AG20443 (cell line): ENCODE measurements around the gene FARSA.
"Not testable (repeated sequence)": the region's sequence is repeated elsewhere in the genome, so short reads cannot be mapped to it uniquely, and the experiment has no call there.

Source experiments
- DNase-seq: peaks from one replicate; pipeline ENCODE4 v3.0.0; 2012; ENCODE audit warnings: low spot score, mixed read lengths

The FARSA gene

GRCh38 chr19:12953799-12954611, 20.5 kb upstream of the FARSA start:
- DNase-seq: no peak

DNA sequence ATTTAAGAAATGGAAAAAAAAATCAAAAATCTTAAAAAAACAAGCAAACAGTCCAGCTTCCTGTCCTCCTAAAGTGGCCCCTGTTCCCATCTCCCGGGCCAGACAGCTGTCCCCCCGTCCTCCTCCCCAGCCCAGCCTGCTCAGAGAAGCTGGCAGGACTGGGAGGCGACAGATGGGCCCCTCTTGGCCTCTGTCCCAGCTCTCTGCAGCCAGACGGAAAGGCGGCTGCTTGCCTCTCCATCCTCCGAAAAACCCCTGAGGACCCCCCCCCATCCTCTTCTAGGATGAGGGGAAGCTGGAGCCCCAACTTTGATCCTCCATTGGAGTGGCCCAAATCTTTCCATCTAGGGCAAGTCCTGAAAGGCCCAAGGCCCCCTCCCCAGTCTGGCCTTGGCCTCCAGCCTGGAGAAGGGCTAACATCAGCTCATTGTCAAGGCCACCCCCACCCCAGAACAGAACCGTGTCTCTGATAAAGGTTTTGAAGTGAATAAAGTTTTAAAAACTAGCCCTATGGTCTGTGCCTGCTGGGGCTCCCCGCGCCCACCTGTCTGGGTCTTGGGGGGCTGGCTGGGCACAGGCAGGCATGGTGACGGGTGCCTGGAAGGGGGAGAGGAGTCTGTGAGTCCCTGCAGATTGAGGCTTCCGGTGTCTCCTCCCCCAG, 19.8 kb upstream of the FARSA start:
- peak; percentile 42 for DNase-seq

DNA sequence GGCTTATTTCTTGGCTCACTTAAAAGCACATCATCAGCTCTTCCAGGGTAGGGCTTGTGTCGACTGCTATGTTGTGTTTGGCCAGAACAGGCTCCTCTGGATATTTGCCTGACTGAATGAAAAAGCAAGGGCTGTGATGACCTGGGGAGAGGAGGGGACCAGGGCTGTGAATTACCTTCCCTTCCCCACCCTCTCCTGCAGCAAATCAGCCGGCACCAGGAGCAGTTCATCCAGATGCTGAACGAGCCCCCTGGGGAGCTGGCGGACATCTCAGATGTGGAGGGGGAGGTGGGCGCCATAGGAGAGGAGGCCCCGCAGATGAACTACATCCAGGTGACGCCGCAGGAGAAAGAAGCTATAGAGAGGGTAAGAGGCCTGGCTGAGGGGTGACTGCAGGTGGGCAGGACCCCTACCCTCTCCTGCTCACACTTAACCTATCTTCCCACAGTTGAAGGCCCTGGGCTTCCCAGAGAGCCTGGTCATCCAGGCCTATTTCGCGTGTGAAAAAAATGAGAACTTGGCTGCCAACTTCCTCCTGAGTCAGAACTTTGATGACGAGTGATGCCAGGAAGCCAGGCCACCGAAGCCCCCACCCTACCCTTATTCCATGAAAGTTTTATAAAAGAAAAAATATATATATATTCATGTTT, 19.1 kb upstream of the FARSA start:
- peak; percentile 83 for DNase-seq

DNA sequence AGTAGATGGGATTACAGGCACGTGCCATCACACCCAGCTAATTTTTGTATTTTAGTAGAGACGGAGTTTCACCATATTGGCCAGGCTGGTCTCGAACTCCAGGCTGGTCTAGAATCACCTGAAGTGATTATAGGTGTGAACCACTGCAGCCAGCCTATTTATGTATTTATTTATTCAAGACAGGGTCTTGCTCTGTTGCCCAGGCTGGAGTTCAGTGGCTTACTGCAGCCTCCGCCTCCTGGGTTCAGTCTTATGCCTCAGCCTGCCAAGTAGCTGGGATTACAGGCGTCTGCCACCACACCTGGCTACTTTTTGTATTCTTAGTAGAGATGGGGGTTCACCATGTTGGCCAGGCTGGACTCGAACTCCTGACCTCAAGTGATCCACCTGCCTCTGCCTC, 18.5 kb upstream of the FARSA start:
- not testable (repeated sequence) for DNase-seq

- no peak for DNase-seq
Observed at GRCh38 chr19:12949363-12950283, 16.1 kb upstream of the FARSA start.

DNA sequence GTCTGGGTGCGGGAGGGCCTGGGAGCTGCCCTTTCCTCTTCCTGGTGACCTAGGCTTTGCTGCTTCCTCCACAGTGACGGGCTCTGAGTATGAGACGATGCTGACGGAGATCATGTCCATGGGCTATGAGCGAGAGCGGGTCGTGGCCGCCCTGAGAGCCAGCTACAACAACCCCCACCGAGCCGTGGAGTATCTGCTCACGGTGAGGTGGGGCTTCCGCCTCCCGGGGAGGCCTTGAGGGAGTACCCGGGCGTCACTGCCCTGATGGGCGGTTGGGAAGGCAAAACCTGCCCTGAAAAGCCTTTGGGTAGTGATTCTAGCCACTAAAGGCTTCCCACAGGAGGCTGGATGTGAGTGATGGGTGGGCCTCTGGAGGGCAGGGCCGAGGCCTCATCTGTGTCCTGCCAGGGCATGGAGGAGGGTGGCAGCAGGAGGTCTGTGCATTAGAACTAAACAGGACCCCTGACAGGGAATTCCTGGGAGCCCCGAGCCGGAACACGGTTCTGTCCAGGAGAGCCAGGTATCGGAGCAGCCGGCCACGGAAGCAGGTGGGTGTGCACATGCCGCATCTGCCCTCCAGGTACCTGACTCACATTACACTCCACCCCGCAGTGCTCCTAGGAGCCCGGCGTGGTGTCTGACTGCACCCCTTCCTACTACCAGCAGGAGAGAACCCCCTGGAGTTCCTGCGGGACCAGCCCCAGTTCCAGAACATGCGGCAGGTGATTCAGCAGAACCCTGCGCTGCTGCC, 15.3 kb upstream of the FARSA start:
- DNase-seq: no peak

DNA sequence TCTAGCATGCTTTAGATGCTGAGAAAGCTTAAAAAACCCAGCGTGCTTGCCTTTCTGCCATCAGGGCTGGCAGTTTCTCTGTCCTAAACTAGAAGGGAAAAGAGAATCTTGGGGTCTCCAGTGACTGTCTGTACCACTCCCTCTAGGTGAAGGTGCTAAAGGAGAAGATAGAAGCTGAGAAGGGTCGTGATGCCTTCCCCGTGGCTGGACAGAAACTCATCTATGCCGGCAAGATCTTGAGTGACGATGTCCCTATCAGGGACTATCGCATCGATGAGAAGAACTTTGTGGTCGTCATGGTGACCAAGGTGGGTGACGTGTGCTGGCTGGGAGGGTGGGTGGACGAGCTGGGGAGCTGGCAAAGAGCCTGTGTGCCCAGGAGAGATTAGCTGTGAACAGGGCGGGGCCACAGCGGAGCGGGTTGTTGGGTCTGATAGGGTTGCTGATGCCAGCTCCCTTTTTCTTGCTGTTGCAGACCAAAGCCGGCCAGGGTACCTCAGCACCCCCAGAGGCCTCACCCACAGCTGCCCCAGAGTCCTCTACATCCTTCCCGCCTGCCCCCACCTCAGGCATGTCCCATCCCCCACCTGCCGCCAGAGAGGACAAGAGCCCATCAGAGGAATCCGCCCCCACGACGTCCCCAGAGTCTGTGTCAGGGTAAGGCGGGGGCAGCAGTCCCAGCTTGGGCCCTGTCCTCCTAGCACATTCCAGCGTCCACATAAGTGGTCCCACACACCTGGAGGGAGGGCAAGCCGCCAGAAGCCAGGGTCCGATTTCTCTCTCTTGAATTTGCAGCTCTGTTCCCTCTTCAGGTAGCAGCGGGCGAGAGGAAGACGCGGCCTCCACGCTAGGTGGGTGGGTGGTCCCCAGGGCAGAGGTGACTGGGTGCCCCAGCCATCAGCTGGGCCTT, 14.4 kb upstream of the FARSA start:
- no peak for DNase-seq

DNA sequence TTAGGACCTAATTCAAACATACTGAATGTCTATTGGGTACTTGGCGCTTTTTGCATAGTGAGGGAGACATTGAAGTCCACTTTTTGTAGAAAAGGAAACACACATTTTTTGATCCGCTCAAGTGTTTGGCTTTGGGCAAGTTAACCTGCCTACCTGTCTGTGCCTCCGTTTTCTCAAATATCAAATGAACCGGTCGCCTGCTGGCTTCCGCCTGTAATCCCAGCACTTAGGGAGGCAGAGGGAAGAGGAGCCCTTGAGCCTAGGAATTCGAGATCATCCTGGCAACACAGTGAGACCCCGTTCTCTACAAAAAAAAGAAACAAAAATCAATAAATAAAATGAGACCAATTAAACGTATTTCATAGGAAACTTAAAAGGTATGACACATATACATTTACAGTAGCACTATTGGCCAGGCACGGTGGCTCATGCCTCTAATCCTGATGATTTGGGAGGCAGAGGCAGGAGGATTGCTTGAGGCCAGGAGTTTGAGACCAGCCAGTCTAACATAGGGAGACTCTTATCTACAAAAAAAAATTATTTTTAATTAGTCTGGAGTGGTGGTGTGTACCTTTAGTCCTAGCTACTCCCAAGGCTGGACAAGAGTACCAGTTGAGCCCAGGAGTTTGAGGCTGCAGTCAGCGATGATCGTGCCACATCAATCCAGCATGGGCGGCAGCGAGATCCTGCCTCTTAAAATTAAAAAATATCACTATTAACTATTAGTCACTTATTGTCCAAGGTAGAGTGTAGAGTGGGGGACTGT, 13.4 kb upstream of the FARSA start:
- DNase-seq: no peak

- peak; percentile 89 for DNase-seq
Observed at GRCh38 chr19:12946092-12946721, 12.7 kb upstream of the FARSA start.

DNA sequence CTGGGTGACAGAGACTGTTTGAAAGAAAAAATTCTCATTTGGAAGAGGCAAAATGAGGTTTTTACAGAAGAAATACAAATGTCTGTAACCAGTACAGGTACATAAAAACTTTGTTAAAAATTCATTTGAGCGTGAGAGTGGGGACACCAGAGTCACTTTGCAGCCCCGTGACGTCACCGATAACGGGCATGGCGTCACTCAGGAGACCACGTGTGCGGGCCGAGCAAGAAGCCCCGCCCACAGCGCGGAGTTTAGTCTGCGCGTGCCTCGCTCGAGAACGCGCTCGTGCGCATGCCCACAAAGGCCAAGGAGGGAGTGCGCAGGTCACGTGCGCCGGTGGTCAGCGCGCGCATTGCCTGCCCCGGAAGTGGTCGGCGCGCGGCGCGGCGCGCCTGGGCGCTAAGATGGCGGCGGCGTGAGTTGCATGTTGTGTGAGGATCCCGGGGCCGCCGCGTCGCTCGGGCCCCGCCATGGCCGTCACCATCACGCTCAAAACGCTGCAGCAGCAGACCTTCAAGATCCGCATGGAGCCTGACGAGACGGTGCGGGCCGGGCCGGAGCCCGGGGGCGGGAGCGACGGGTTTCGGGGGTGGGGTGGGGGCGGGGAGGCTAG, 12.1 kb upstream of the FARSA start, which contains the start of gene RAD23A:
RAD23A (plus strand) TSS at position 384 of the 613 bp plus-strand sequence; CDS start at position 471, 87 bp downstream.
- DNase-seq: peak; percentile 97

DNA sequence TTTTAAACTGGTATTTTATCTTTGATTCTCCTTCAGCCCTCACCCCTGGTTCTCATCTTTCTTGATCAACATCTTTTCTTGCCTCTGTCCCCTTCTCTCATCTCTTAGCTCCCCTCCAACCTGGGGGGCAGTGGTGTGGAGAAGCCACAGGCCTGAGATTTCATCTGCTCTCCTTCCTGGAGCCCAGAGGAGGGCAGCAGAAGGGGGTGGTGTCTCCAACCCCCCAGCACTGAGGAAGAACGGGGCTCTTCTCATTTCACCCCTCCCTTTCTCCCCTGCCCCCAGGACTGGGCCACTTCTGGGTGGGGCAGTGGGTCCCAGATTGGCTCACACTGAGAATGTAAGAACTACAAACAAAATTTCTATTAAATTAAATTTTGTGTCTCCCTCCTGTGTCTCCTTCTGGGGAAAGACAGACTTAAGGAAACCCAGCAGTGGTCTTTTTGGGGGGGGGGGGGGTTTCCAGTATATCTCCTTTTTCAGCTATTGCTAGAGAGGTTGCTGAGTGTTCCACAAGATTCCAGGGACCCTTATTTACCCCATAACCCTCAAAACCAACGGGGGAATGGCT, 10.7 kb upstream of the FARSA start:
- no peak for DNase-seq

GRCh38 chr19:12943437-12944044, 10.0 kb upstream of the FARSA start:
- DNase-seq: no peak

- DNase-seq: no peak
Observed at GRCh38 chr19:12940897-12941296, 7.4 kb upstream of the FARSA start.

- DNase-seq: no peak
Observed at GRCh38 chr19:12939975-12940423, 6.5 kb upstream of the FARSA start.

- DNase-seq: peak; percentile 30
Observed at GRCh38 chr19:12938779-12939601, 5.5 kb upstream of the FARSA start.
